HEK293 (cell line): Measurements from ENCODE around the gene CHID1.

Source experiments
- ZFP41 ChIP-seq: fragments of 450-650 bp; formaldehyde crosslinking; IDR thresholded peaks from 2 replicates; pipeline ENCODE4 v1.5.1; 2016; ENCODE audit warnings: missing biosample characterization, missing genetic modification characterization, borderline replicate concordance
- ZNF311 ChIP-seq: fragments of 450-650 bp; formaldehyde crosslinking; IDR thresholded peaks from 2 replicates; pipeline ENCODE4 v1.5.1; 2017; ENCODE audit warnings: missing biosample characterization, missing genetic modification characterization, borderline replicate concordance
- ZNF354C ChIP-seq: fragments of 450-650 bp; formaldehyde crosslinking; IDR thresholded peaks from 2 replicates; pipeline ENCODE4 v1.5.1; 2016; ENCODE audit warnings: missing biosample characterization, missing genetic modification characterization, low read depth, borderline replicate concordance

- no peak for TF ChIP-seq ZNF354C (tag by site-specific recombination)
- no peak for TF ChIP-seq ZFP41 (tag by site-specific recombination)
- TF ChIP-seq ZNF311 (tag by site-specific recombination) = no peak
Observed at GRCh38 chr11:855330-855674, 55.3 kb downstream of the CHID1 start.
